ENCODE results near the gene SUCO.
"Not testable (repeated sequence)": the region's sequence is repeated elsewhere in the genome, so short reads cannot be mapped to it uniquely, and the experiment has no call there.

Gene SUCO

GRCh38 chr1:172613294-172613693, 80.3 kb downstream of the SUCO start:
- no peak for DNase-seq

- no peak for DNase-seq
These were observed 83.2 kb downstream of the SUCO start for GRCh38 chr1:172616195-172616594.

- no peak for DNase-seq
These were observed 83.7 kb downstream of the SUCO start for GRCh38 chr1:172616636-172617035.

GRCh38 chr1:172620603-172621002, 87.7 kb downstream of the SUCO start:
- not testable (repeated sequence) for DNase-seq

GRCh38 chr1:172622541-172622940, 89.6 kb downstream of the SUCO start:
- DNase-seq: no peak

- no peak for DNase-seq
These were observed 90.8 kb downstream of the SUCO start for GRCh38 chr1:172623748-172624147.

- DNase-seq: no peak
These were observed 93.9 kb downstream of the SUCO start for GRCh38 chr1:172626845-172627244.

GRCh38 chr1:172627702-172628101, 94.8 kb downstream of the SUCO start:
- no peak for DNase-seq

- no peak for DNase-seq
These were observed 95.5 kb downstream of the SUCO start for GRCh38 chr1:172628401-172628800.

- DNase-seq: no peak
These were observed 96.2 kb downstream of the SUCO start for GRCh38 chr1:172629170-172629569.

- no peak for DNase-seq
These were observed 96.7 kb downstream of the SUCO start for GRCh38 chr1:172629638-172630037.

- no peak for DNase-seq
These were observed 97.3 kb downstream of the SUCO start for GRCh38 chr1:172630056-172630818.

- DNase-seq: no peak
These were observed 97.9 kb downstream of the SUCO start for GRCh38 chr1:172630868-172631267.

GRCh38 chr1:172637522-172637921, 104.6 kb downstream of the SUCO start:
- no peak for DNase-seq

GRCh38 chr1:172638249-172638648, 105.3 kb downstream of the SUCO start:
- DNase-seq: no peak

- DNase-seq: no peak
These were observed 106.2 kb downstream of the SUCO start for GRCh38 chr1:172638885-172639831.

- no peak for DNase-seq
These were observed 107.2 kb downstream of the SUCO start for GRCh38 chr1:172640111-172640510.

GRCh38 chr1:172641492-172641891, 108.5 kb downstream of the SUCO start:
- no peak for DNase-seq

- no peak for DNase-seq
These were observed 110.0 kb downstream of the SUCO start for GRCh38 chr1:172642970-172643369.

- DNase-seq: no peak
These were observed 113.7 kb downstream of the SUCO start for GRCh38 chr1:172646653-172647052.

GRCh38 chr1:172647110-172647564, 114.2 kb downstream of the SUCO start:
- DNase-seq: no peak

- no peak for DNase-seq
These were observed 115.0 kb downstream of the SUCO start for GRCh38 chr1:172647987-172648386.

- no peak for DNase-seq
These were observed 117.7 kb downstream of the SUCO start for GRCh38 chr1:172650474-172651193.
